Ovary (tissue), 3 donors: ENCODE results near the gene MTCH1.
"Not testable (repeated sequence)": the region's sequence is repeated elsewhere in the genome, so short reads cannot be mapped to it uniquely, and the experiment has no call there.

Source experiments
- CTCF ChIP-seq, 3 donors: fragments of 450-650 bp in 2 of 3; fragments of 200-600 bp in 1 of 3; IDR thresholded peaks; one replicate each; pipeline versions ENCODE4 v1.5.1 to v1.8.0; 2016 to 2022; ENCODE audit warnings: antibody characterized with exemption in 3 of 3, mild to moderate bottlenecking in 1 of 3
- POLR2A ChIP-seq: fragments of 450-650 bp; IDR thresholded peaks from one replicate; pipeline ENCODE4 v1.6.1; 2017; ENCODE audit warnings: antibody characterized with exemption, mild to moderate bottlenecking, moderate library complexity
- donor health status: DM: no; HTN: no; CAD: no.

- not testable (repeated sequence) for TF ChIP-seq CTCF (IDR thresholded peaks at IDR 0.05); POLR2A
These were observed 36.9 kb downstream of the MTCH1 start for GRCh38 chr6:36949076-36949475.
